Gastroesophageal sphincter (tissue), 4 donors: ENCODE measurements around the gene PLXNA2. TPM values are rescaled to one million over a fixed set of nuclear protein-coding genes. Genes with fewer than 3 reads are reported as not detected.

Experiments
- ATAC-seq: fragments of 150-250 bp; one replicate; pipeline ENCODE4 v1.9.1; 2016; ENCODE audit warnings: mild to moderate bottlenecking, moderate library complexity
- H3K27ac ChIP-seq, 4 donors: fragments of 200-600 bp; sonication (generic) in 3 of 4; 1 replicate in 3 of 4; 2 replicates in 1 of 4; pipeline ENCODE4 v1.5.1; 2016 to 2019
- H3K27me3 ChIP-seq: fragments of 200-600 bp; sonication (generic); one replicate; pipeline ENCODE4 v1.5.1; 2019
- H3K36me3 ChIP-seq, 2 donors: fragments of 200-600 bp; sonication (generic); one replicate each; pipeline ENCODE4 v1.5.1; 2019; ENCODE audit warnings: control low read depth in 1 of 2
- H3K4me1 ChIP-seq, 3 donors: fragments of 200-600 bp; sonication (generic); 1 replicate in 2 of 3; 2 replicates in 1 of 3; pipeline ENCODE4 v1.5.1; 2016 to 2019; ENCODE audit warnings: control low read depth in 2 of 3
- H3K4me3 ChIP-seq, 2 donors: fragments of 200-600 bp; sonication (generic); one replicate each; pipeline ENCODE4 v1.5.1; 2019; ENCODE audit warnings: mild to moderate bottlenecking in 1 of 2, moderate library complexity in 1 of 2
- H3K9me3 ChIP-seq, 3 donors: fragments of 200-600 bp; sonication (generic); one replicate each; pipeline ENCODE4 v1.5.1; 2017 to 2019; ENCODE audit warnings: control low read depth in 2 of 3
- CTCF ChIP-seq, 4 experiments: fragments of 200-600 bp in 2 of 4; fragments of 450-650 bp in 2 of 4; sonication (generic) in 1 of 4; IDR thresholded peaks; one replicate each; pipeline ENCODE4 v1.5.1; 2017 to 2019; ENCODE audit warnings: antibody characterized with exemption in 4 of 4, mild to moderate bottlenecking in 2 of 4, moderate library complexity in 2 of 4
- EP300 ChIP-seq: sonication (generic); formaldehyde crosslinking; IDR thresholded peaks from one replicate; pipeline ENCODE4 v1.6.1; 2017; ENCODE audit warnings: antibody characterized with exemption, mild to moderate bottlenecking
- POLR2A ChIP-seq, 2 donors: fragments of 450-650 bp; IDR thresholded peaks; one replicate each; pipeline ENCODE4 v1.6.1; 2017; ENCODE audit warnings: antibody characterized with exemption in 2 of 2, mild to moderate bottlenecking in 2 of 2, moderate library complexity in 1 of 2
- POLR2AphosphoS5 ChIP-seq: sonication (generic); formaldehyde crosslinking; IDR thresholded peaks from one replicate; pipeline ENCODE4 v1.6.1; 2017; ENCODE audit warnings: antibody characterized with exemption
- WGBS, 2 donors: methylation state at CpG; one replicate each; pipeline ENCODE4 v1.1.5; 2018; ENCODE audit warnings: low coverage in 1 of 2; 5-methylcytosine and 5-hydroxymethylcytosine counted together
- small RNA-seq, 4 donors: library from RNA; depleted of rRNA; stranded (forward); fragments of <200 nt; gene quantifications; one replicate each; pipeline ENCODE3, GENCODE V24; 2016
- total RNA-seq, 4 donors: library from RNA; depleted of rRNA; stranded (reverse); fragments of >200 nt; gene quantifications; one replicate each; pipeline ENCODE4 v1.1.0, GENCODE V29; 2016

The PLXNA2 gene
- total RNA-seq, 4 donors from 2014 or later, result 12.5 to 38.3 (median 32.0) TPM

GRCh38 chr1:207978441-207978840, 265.7 kb downstream of the PLXNA2 start:
- H3K27ac ChIP-seq, result no peak overlapping the region
- H3K4me1 ChIP-seq, result no peaks in the 10 kb centered on the region
- no peak overlapping the region for H3K4me3 ChIP-seq
- no peak for ATAC-seq
- no peaks in the 10 kb centered on the region for H3K36me3 ChIP-seq
- no peak for TF ChIP-seq POLR2AphosphoS5
- no peak for TF ChIP-seq EP300
- no peak for TF ChIP-seq CTCF (IDR thresholded peaks at IDR 0.05)
- no peak for TF ChIP-seq POLR2A (IDR thresholded peaks at IDR 0.05)
- peaks cover 17% of the 10 kb centered on the region for H3K27me3 ChIP-seq
- WGBS, 2 donors, result 70 to 90% methylated on average over 2 to 4 of the region's 4 CpGs
- no peaks in the 10 kb centered on the region for H3K9me3 ChIP-seq

GRCh38 chr1:207977876-207978275, 266.3 kb downstream of the PLXNA2 start:
- WGBS, 2 donors, result 94 to 100% methylated on average over 1 of the region's 1 CpG
- H3K9me3 ChIP-seq, result no peaks in the 10 kb centered on the region
- H3K27me3 ChIP-seq, result peaks cover 14% of the 10 kb centered on the region
- TF ChIP-seq CTCF (IDR thresholded peaks at IDR 0.05) (no peak), POLR2A (IDR thresholded peaks at IDR 0.05) (no peak), EP300 (no peak), POLR2AphosphoS5 (no peak)
- H3K4me1 ChIP-seq, result no peaks in the 10 kb centered on the region
- H3K36me3 ChIP-seq, result no peaks in the 10 kb centered on the region
- H3K27ac ChIP-seq, result no peak overlapping the region
- no peak overlapping the region for H3K4me3 ChIP-seq
- ATAC-seq, result no peak

GRCh38 chr1:207973898-207974568, 270.2 kb downstream of the PLXNA2 start:
- H3K27me3 ChIP-seq, result no peaks in the 10 kb centered on the region
- ATAC-seq, result no peak
- H3K4me3 ChIP-seq, result no peak overlapping the region
- TF ChIP-seq POLR2A (IDR thresholded peaks at IDR 0.05) (no peak), EP300 (no peak), CTCF (IDR thresholded peaks at IDR 0.05) (no peak), POLR2AphosphoS5 (no peak)
- WGBS, 2 donors, result 59 to 68% methylated on average over 2 to 5 of the region's 5 CpGs
- no peak overlapping the region for H3K27ac ChIP-seq
- peaks cover 0 to 23% (median 6%) of the 10 kb centered on the region in 3 donors for H3K4me1 ChIP-seq
- H3K9me3 ChIP-seq, result no peaks in the 10 kb centered on the region
- no peaks in the 10 kb centered on the region for H3K36me3 ChIP-seq

GRCh38 chr1:207972337-207972736, 271.8 kb downstream of the PLXNA2 start:
- peak; percentile 56 for ATAC-seq
- H3K9me3 ChIP-seq, result no peaks in the 10 kb centered on the region
- H3K4me3 ChIP-seq, result no peak overlapping the region
- no peaks in the 10 kb centered on the region for H3K36me3 ChIP-seq
- H3K27ac ChIP-seq, result peak overlapping the region in 1 of 4 donors; percentile 64
- H3K4me1 ChIP-seq, result peaks cover 0 to 23% (median 6%) of the 10 kb centered on the region in 3 donors
- WGBS, 2 donors, result 21 to 37% methylated on average over 2 to 4 of the region's 5 CpGs
- no peaks in the 10 kb centered on the region for H3K27me3 ChIP-seq
- no peak for TF ChIP-seq POLR2A (IDR thresholded peaks at IDR 0.05)
- no peak for TF ChIP-seq CTCF (IDR thresholded peaks at IDR 0.05)
- no peak for TF ChIP-seq POLR2AphosphoS5
- TF ChIP-seq EP300, result no peak

Small RNA genes lying within 50 kb of the gene (small RNA-seq; reads per million reads assigned to genes)
- 0 reads per million in 4 donors for gene AL606753.1
